Stimulated activated CD8-positive, alpha-beta memory T cell treated with anti-CD3 and anti-CD28 coated beads, Interleukin-4, amount 100 ng/mL, for 48 hours (primary cell): ENCODE data around the gene CD2BP2.
A peak's percentile ranks its signal among the peaks of the same experiment; 100 is the strongest.

Experiments
- DNase-seq: peaks from one replicate; pipeline ENCODE4 v3.0.0-alpha.2; 2020

The CD2BP2 gene

GRCh38 chr16:30378236-30379157 lies 23.4 kb upstream of the CD2BP2 start:
- DNase-seq = peak; percentile 100

GRCh38 chr16:30377812-30378235 lies 22.7 kb upstream of the CD2BP2 start:
- peak; percentile 91 for DNase-seq

- DNase-seq = no peak
Observed at GRCh38 chr16:30377050-30377811, 22.1 kb upstream of the CD2BP2 start.

- no peak for DNase-seq
Observed at GRCh38 chr16:30376461-30376902, 21.4 kb upstream of the CD2BP2 start.

- DNase-seq = no peak
Observed at GRCh38 chr16:30375864-30376263, 20.8 kb upstream of the CD2BP2 start.

- DNase-seq = no peak
Observed at GRCh38 chr16:30374538-30374937, 19.4 kb upstream of the CD2BP2 start, which contains the start of gene MYL11. MYL11 (plus strand) TSS chr16:30374802; CDS start chr16:30374858, 56 bp downstream.

- DNase-seq = no peak
Observed at GRCh38 chr16:30372725-30373124, 17.6 kb upstream of the CD2BP2 start.

GRCh38 chr16:30372038-30372712 lies 17.1 kb upstream of the CD2BP2 start:
- DNase-seq = no peak

- DNase-seq = no peak
Observed at GRCh38 chr16:30371248-30371816, 16.2 kb upstream of the CD2BP2 start.

- peak; percentile 99 for DNase-seq
Observed at GRCh38 chr16:30370456-30371247, 15.5 kb upstream of the CD2BP2 start, which contains the start of gene TBC1D10B. TBC1D10B (minus strand) TSS chr16:30370494; CDS start chr16:30370183, 311 bp downstream.

- DNase-seq = no peak
Observed at GRCh38 chr16:30369938-30370455, 14.9 kb upstream of the CD2BP2 start.

GRCh38 chr16:30369091-30369937 lies 14.2 kb upstream of the CD2BP2 start:
- peak; percentile 46 for DNase-seq

- no peak for DNase-seq
Observed at GRCh38 chr16:30368792-30369090, 13.6 kb upstream of the CD2BP2 start.

GRCh38 chr16:30368122-30368791 lies 13.1 kb upstream of the CD2BP2 start:
- no peak for DNase-seq

- no peak for DNase-seq
Observed at GRCh38 chr16:30367349-30368009, 12.4 kb upstream of the CD2BP2 start.

- no peak for DNase-seq
Observed at GRCh38 chr16:30366511-30366910, 11.4 kb upstream of the CD2BP2 start.

GRCh38 chr16:30365200-30365599 lies 10.1 kb upstream of the CD2BP2 start:
- no peak for DNase-seq

GRCh38 chr16:30361180-30361579 lies 6.1 kb upstream of the CD2BP2 start:
- DNase-seq = no peak

GRCh38 chr16:30359871-30360170 lies 4.7 kb upstream of the CD2BP2 start:
- no peak for DNase-seq
